Tibial artery (tissue), 4 donors: ENCODE data around the gene CNOT11.
A peak's percentile ranks its signal among the peaks of the same experiment; 100 is the strongest.
"Not testable (repeated sequence)": the region's sequence is repeated elsewhere in the genome, so short reads cannot be mapped to it uniquely, and the experiment has no call there.

Source experiments
- DNase-seq, 2 donors: peaks; one replicate each; pipeline ENCODE4 v3.0.0-alpha.2; 2019
- H3K27ac ChIP-seq, 2 donors: fragments of 200-600 bp; sonication (generic) in 1 of 2; 1 replicate in 1 of 2; 2 replicates in 1 of 2; pipeline ENCODE4 v1.5.1; 2018 to 2019; ENCODE audit warnings: mild to moderate bottlenecking in 1 of 2
- H3K27me3 ChIP-seq, 2 donors: fragments of 200-600 bp; sonication (generic) in 1 of 2; one replicate each; pipeline versions ENCODE4 v1.5.1 to v1.6.0; 2016 to 2019
- H3K36me3 ChIP-seq, 3 donors: fragments of 200-600 bp; sonication (generic) in 2 of 3; one replicate each; pipeline ENCODE4 v1.5.1; 2016 to 2019; ENCODE audit warnings: mild to moderate bottlenecking in 2 of 3
- H3K4me1 ChIP-seq, 4 donors: fragments of 200-600 bp; sonication (generic) in 2 of 4; 1 replicate in 3 of 4; 2 replicates in 1 of 4; pipeline ENCODE4 v1.5.1; 2016 to 2019
- H3K4me3 ChIP-seq, 2 donors: fragments of 200-600 bp; sonication (generic) in 1 of 2; 1 replicate in 1 of 2; 2 replicates in 1 of 2; pipeline ENCODE4 v1.5.1; 2018 to 2019; ENCODE audit warnings: mild to moderate bottlenecking in 2 of 2
- H3K9me3 ChIP-seq, 3 donors: fragments of 200-600 bp; sonication (generic) in 1 of 3; one replicate each; pipeline ENCODE4 v1.5.1; 2016 to 2019
- intact Hi-C: fragments of 100-400 bp; cut with DNase I; formaldehyde crosslinking; loops from one replicate; pipeline ENCODE4 v1.15.0; 2023; ENCODE audit warnings: low total_unique reads
- TF ChIP-seq, protein P1 (sequence below), 2 experiments: fragments of 200-600 bp in 1 of 2; fragments of 450-650 bp in 1 of 2; IDR thresholded peaks; one replicate each; pipeline ENCODE4 v1.5.1; 2017 to 2019; ENCODE audit warnings: antibody characterized with exemption in 2 of 2, mild to moderate bottlenecking in 1 of 2, moderate library complexity in 1 of 2

Gene CNOT11

GRCh38 chr2:101234169-101234938 lies 18.3 kb upstream of the CNOT11 start:
- TF ChIP-seq, protein P1, sequence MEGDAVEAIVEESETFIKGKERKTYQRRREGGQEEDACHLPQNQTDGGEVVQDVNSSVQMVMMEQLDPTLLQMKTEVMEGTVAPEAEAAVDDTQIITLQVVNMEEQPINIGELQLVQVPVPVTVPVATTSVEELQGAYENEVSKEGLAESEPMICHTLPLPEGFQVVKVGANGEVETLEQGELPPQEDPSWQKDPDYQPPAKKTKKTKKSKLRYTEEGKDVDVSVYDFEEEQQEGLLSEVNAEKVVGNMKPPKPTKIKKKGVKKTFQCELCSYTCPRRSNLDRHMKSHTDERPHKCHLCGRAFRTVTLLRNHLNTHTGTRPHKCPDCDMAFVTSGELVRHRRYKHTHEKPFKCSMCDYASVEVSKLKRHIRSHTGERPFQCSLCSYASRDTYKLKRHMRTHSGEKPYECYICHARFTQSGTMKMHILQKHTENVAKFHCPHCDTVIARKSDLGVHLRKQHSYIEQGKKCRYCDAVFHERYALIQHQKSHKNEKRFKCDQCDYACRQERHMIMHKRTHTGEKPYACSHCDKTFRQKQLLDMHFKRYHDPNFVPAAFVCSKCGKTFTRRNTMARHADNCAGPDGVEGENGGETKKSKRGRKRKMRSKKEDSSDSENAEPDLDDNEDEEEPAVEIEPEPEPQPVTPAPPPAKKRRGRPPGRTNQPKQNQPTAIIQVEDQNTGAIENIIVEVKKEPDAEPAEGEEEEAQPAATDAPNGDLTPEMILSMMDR (IDR thresholded peaks at IDR 0.05): no peak
- H3K27me3 ChIP-seq: no peaks in the 10 kb centered on the region
- H3K36me3 ChIP-seq: no peaks in the 10 kb centered on the region
- no peaks in the 10 kb centered on the region for H3K9me3 ChIP-seq
- no peak overlapping the region for H3K27ac ChIP-seq
- intact Hi-C loops: no loop called here
- no peak overlapping the region for H3K4me3 ChIP-seq
- H3K4me1 ChIP-seq: no peaks in the 10 kb centered on the region
- no peak for DNase-seq

- H3K36me3 ChIP-seq, H3K27ac ChIP-seq, H3K4me1 ChIP-seq, H3K27me3 ChIP-seq, H3K9me3 ChIP-seq, H3K4me3 ChIP-seq, intact Hi-C loops, DNase-seq: not testable (repeated sequence)
These were observed 16.7 kb upstream of the CNOT11 start for GRCh38 chr2:101235956-101236355.

DNA sequence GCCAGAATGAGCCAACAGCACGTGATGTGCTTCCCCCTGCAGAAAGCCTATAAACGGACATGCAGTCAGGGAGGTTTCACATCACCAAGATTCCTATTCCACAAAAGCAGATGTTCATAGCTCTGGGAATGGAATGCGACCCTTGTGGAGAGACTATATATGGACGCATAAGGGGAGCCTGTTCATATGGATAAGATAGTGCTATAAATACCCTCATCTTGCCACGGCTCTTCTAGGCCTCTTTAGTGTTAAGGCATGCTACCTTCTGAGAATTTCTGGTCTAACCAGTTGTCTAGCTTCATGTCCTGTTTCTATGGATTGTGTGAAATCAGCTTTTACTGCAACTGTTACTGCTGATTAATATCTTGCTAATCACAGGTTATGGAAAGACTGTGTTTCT lies 14.7 kb upstream of the CNOT11 start:
- not testable (repeated sequence) for H3K27ac ChIP-seq

GRCh38 chr2:101238930-101239759 lies 13.5 kb upstream of the CNOT11 start:
- H3K27me3 ChIP-seq: no peaks in the 10 kb centered on the region
- H3K4me3 ChIP-seq: no peak overlapping the region
- H3K27ac ChIP-seq: no peak overlapping the region
- intact Hi-C loops: no loop called here
- TF ChIP-seq, protein P1 (IDR thresholded peaks at IDR 0.05): no peak
- no peak for DNase-seq
- H3K9me3 ChIP-seq: no peaks in the 10 kb centered on the region
- H3K36me3 ChIP-seq: no peaks in the 10 kb centered on the region
- no peaks in the 10 kb centered on the region for H3K4me1 ChIP-seq

More for the DNA sequence above, 14.7 kb upstream of the CNOT11 start:
- H3K36me3 ChIP-seq, H3K9me3 ChIP-seq, H3K4me1 ChIP-seq, H3K27me3 ChIP-seq, H3K4me3 ChIP-seq, DNase-seq, intact Hi-C loops: not testable (repeated sequence)

DNA sequence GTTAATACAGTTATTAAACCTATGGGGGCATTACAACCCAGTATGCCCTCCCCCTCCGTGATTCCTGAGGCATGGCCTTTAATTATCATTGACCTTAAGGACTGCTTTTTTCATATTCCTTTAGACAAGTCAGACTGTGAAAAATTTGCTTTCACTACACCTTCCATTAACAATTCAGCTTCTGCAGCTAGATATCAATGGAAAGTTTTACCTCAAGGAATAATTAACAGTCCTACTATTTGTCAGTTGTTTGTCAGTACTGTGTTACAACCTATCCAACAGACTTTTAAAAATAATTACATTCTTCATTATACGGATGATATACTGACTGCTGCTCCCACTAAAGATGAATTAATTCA lies 12.9 kb upstream of the CNOT11 start:
- H3K27ac ChIP-seq, H3K4me3 ChIP-seq, DNase-seq, H3K36me3 ChIP-seq, H3K9me3 ChIP-seq, H3K4me1 ChIP-seq, intact Hi-C loops, H3K27me3 ChIP-seq: not testable (repeated sequence)

DNA sequence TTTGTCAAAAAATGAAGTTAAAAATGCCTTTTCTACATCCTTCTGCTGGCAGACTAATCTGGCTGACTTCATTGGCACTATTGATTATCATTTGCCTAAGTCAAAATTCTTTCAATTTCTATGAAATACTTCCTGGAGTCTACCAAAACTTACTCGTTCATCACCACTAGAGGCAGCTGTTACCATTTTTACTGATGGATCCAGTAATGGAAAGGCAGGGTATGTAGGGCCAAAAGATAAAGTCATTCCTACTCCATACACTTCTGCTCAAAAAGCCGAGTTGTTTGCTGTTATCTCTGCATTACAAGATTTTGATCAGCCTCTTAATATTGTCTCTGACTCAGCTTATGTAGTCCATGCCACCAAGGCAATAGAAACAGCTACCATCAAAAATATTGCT lies 12.0 kb upstream of the CNOT11 start:
- H3K27ac ChIP-seq, H3K27me3 ChIP-seq, H3K9me3 ChIP-seq, H3K4me3 ChIP-seq, intact Hi-C loops, H3K36me3 ChIP-seq, H3K4me1 ChIP-seq, DNase-seq: not testable (repeated sequence)
- TF ChIP-seq, protein P1 (IDR thresholded peaks at IDR 0.05): peak; percentile 15 to 33

GRCh38 chr2:101241158-101241557 lies 11.5 kb upstream of the CNOT11 start:
- Histone ChIP-seq H3K27me3 (no peaks in the 10 kb centered on the region), H3K4me3 (no peak overlapping the region), H3K27ac (no peak overlapping the region), H3K9me3 (no peaks in the 10 kb centered on the region), H3K4me1 (no peaks in the 10 kb centered on the region), H3K36me3 (no peaks in the 10 kb centered on the region)
- intact Hi-C loops: no loop called here
- TF ChIP-seq, protein P1 (IDR thresholded peaks at IDR 0.05): no peak
- no peak for DNase-seq

- H3K9me3 ChIP-seq, H3K27me3 ChIP-seq, H3K4me3 ChIP-seq, intact Hi-C loops, H3K36me3 ChIP-seq, H3K27ac ChIP-seq, H3K4me1 ChIP-seq, DNase-seq: not testable (repeated sequence)
These were observed 8.3 kb upstream of the CNOT11 start for GRCh38 chr2:101244373-101244772.

DNA sequence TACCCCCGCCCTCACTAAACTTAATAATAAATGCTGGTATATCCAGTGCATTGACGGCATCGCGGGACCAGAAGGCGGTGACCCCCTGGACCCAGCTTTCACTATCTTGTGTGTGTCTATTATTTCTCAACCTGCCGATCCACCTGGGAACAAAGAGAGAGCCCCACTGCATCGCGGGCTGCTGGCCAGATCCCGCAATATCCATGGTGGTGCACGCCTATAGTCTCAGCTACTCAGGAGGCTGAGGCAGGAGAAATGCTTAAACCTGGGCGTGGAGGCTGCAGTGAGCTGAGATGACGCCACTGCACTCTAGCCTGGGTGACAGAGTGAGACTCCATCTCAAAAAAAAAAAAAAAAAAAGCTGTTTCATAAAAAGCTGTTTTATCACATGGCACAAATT lies 7.8 kb upstream of the CNOT11 start:
- H3K36me3 ChIP-seq, H3K27ac ChIP-seq, H3K4me1 ChIP-seq, H3K9me3 ChIP-seq, H3K4me3 ChIP-seq, DNase-seq, H3K27me3 ChIP-seq, intact Hi-C loops: not testable (repeated sequence)

- H3K9me3 ChIP-seq, DNase-seq, H3K36me3 ChIP-seq, H3K4me3 ChIP-seq, H3K27me3 ChIP-seq, H3K27ac ChIP-seq, intact Hi-C loops, H3K4me1 ChIP-seq: not testable (repeated sequence)
These were observed 7.2 kb upstream of the CNOT11 start for GRCh38 chr2:101245468-101245867.
